AG08395 (cell line): ENCODE results near the gene SMPDL3B.
A peak's percentile ranks its signal among the peaks of the same experiment; 100 is the strongest.

Experiments
- DNase-seq: peaks from one replicate; pipeline ENCODE4 v3.0.0; 2012; ENCODE audit warnings: mixed read lengths, low spot score

SMPDL3B gene

DNA sequence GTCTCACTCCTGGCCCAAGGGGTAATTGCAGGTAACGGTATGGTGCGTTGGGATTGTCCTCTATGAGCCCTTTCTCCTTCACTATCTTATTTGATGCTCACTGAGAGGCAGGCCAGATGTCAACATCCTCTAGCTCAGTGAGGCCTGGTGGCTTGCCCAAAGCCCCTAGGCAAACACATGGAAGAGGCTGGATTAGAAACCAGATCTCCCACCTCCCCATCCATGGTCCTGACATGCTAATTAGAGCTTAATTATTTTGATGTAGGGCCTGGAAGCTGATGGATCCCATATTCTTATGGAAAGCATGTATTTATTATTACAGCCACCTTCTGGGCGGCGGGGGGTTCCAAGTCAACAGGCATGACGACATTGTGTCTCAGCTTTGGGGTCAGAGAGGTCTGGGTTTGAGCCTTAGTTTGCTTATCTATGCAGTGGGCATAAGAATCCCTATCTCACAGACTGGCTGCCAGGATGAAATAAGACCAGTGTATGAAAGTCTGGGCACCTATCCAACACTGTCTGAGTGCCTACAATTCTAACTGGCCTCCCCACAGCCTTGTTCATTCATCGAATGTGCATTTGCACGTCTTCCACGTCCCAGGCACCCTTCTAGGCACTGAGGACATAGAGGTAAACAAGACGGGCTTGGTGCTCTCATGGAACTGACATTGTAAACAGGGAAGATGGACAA, 6.2 kb downstream of the SMPDL3B start:
- no peak for DNase-seq

GRCh38 chr1:27941671-27942540, 7.1 kb downstream of the SMPDL3B start:
- no peak for DNase-seq

DNA sequence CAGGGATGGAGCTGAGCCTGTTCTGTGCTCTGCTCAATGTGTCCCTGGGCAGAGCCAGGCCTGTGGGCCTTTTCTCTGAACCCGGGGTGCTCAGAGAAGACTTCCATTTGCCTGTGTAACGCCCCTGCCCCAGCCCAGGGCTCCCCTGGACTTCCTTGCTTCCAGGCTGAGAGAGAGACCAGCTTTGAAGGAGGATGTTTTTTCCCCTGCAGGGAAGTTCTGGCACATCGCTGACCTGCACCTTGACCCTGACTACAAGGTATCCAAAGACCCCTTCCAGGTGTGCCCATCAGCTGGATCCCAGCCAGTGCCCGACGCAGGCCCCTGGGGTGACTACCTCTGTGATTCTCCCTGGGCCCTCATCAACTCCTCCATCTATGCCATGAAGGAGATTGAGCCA, 10.2 kb downstream of the SMPDL3B start:
- no peak for DNase-seq

DNA sequence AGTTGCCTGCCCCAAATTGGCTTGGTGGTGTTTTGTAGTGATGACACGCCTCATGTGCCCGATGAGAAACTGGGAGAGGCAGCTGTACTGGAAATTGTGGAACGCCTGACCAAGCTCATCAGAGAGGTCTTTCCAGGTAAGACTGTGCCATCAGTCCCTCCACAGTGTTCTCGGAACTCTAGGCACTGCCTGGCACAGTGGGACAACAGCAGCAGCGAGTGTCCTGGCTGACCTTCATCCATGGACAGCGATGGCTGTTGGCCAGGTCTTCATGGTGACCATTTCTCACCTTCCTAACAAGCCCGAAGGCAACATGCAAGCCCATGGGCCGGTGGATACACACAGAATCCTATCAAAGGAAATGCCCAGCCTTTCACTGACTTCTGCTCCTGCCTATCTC, 14.2 kb downstream of the SMPDL3B start:
- DNase-seq = no peak

DNA sequence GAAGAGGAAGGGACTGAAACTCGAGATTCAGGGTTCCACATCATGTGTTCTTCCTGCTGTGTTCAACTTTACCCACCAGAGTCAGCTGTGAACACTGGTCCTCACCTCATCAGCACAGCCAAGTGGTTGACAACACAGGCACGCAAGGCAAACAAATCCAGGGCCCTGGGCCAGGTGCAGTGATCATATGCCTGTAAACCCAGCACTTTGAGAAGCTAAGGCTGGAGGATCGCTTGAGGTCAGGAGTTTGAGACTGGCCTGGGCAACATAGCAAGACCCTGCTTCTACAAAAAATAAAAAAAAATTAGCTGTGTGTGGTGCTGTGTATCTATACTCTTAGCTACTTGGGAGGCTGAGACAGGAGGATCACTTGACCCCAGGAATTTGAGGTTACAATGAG, 16.6 kb downstream of the SMPDL3B start:
- DNase-seq = no peak

GRCh38 chr1:27952147-27952546, 17.3 kb downstream of the SMPDL3B start:
- no peak for DNase-seq

DNA sequence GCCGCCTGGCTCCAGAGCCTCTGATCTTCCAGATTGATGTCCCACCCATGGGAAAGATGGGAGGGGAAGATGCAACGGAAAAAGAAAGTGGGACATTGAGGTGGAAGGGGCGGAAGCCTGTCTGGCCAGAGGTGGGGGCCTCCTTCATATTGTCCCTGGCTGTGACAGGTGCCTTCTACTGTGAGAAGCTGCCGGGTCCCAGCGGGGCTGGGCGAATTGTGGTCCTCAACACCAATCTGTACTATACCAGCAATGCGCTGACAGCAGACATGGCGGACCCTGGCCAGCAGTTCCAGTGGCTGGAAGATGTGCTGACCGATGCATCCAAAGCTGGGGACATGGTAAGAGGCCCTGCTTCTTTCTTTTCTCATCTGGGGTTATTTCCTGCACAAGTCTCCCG, 19.4 kb downstream of the SMPDL3B start:
- DNase-seq = no peak

GRCh38 chr1:27955076-27955475, 20.3 kb downstream of the SMPDL3B start:
- no peak for DNase-seq

DNA sequence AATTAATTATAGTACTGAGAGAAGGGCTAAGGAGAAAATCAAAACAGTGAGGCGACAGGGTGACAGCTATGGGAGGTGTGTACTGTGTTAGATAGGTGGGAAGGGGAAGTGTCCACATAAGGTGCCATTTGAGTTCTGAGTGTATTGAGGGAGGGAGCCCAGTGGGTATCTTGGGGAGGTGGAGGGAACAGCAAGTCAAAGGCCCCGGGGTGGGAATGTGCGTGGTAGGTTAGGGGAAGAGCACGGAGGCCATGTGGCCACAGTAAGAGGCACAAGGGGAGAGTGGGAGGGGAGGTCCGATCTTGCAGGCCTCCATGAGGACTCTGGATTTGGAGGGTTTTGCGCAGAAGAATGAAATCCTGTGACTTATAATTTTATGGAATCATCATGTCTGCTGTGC, 22.0 kb downstream of the SMPDL3B start:
- DNase-seq = no peak

DNA sequence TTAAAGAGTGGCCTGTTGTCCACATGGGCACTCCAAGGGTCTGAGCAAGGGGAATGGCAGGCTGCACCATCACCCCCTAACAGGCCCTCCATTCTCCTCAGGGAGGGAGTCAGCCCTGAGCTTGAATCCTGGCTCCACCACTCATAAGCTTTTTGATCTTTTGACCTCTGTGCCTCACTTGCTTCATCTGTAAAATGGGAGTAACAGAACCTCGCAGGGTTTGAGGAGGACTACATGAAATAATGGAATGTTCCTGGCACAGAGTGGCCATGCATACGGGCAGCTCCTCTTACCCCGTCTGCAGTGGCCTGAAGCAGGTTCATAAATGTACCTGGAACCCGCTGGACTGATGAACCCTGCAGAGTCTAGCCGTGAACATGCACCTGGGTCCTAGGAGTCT, 22.9 kb downstream of the SMPDL3B start:
- DNase-seq = no peak

GRCh38 chr1:27958513-27958912, 23.7 kb downstream of the SMPDL3B start:
- DNase-seq = no peak

DNA sequence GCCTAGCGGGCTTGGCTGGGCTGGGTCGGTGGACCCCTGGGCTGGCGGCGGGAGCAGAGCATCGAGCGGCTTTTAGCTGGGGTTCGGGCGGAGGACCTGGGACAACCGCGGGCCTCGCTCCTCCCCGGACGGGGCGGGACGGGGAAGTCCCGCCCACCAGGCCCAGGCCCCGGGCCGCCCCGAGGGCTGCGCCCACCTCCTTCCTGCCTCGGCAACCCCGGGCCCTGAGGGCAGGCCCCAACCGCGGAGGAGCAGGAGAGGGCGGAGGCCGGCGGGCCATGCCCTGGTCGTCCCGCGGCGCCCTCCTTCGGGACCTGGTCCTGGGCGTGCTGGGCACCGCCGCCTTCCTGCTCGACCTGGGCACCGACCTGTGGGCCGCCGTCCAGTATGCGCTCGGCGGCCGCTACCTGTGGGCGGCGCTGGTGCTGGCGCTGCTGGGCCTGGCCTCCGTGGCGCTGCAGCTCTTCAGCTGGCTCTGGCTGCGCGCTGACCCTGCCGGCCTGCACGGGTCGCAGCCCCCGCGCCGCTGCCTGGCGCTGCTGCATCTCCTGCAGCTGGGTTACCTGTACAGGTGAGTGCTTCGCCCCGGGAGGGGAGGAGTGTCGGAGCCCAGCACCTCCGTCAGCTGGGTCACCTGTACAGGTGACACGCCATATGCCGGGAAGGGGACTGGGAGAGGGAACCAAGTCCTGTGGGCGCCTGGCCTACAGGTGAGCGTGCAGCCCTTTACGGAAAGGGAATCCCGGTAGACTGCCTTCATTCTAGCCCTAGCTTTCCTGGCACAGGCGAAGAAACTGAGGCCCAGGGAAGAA, 25.2 kb downstream of the SMPDL3B start, which contains the start of gene XKR8:
Gene XKR8 (plus strand): TSS at position 182 of the 812 bp plus-strand sequence. CDS start 97 bp downstream, at position 279.
- DNase-seq = peak; percentile 94

DNA sequence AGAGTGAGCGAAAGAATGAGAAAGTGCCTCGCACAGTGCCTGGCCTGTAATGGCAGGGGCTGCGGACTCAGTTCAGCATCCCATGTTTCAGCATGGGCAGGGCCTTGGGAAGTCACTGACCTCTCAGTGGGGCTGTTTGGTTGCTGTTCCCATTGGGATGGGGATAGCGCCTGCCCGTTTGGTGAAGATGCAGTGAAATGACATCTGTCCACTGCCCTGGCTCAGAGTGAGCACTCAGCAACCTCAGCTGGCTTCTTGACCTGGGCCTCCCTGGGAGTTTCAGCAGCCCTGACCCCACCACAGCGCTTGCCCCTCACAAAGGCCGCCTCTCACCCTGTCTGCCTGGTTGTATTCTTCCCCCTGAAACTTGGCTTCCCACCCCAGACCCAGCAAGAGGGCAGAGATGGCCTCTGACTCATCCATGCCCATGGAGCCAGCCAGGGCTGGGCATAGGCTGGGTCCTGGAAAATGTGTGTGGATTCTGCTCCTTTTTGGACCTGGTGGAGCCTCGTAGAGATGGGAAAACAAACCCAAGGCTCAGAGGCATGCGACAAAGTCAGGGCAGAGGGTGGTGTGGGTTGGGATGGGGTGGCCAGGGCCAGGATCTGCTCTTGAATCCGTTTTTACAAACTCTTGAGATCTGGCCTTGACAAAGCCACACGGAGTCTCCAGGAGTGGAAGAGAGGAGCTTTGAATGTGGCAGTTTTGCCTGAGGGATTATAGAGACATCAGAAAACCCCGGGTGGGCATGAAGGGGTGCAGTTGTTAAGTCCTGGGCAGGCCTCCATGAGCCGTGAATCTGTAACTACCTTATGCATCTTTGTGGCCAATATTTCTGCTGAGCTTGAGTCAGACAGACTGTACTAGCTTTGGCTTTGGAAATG, 26.2 kb downstream of the SMPDL3B start:
- DNase-seq = peak; percentile 61

DNA sequence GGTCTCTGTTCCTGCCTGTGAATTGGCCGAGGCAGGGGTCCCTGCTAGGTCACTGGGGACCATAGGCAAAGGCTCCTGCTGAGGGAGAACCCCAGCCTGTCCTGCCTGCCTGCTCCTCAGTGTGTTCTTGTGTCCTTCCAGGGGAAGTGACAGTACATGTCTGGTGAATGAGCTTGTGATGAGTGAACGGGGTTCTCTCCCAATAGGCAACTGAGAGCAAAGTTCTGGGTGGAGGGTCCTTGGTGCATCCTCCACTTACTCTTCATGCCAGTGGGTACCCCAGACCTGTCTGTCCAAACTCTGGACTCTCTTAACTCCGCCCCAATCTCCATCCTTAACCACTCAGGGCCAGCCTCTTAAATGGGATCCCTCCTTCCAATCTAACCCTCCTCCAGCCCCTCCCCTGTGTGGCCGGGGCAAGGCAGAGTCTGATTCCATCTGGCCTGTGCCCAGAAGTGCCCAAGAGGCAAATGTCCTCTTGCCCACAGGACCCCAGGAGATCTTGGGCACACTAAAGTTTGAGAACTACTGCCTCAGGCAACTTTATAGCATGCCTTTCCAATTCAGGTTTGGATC, 26.9 kb downstream of the SMPDL3B start:
- peak; percentile 22 for DNase-seq

DNA sequence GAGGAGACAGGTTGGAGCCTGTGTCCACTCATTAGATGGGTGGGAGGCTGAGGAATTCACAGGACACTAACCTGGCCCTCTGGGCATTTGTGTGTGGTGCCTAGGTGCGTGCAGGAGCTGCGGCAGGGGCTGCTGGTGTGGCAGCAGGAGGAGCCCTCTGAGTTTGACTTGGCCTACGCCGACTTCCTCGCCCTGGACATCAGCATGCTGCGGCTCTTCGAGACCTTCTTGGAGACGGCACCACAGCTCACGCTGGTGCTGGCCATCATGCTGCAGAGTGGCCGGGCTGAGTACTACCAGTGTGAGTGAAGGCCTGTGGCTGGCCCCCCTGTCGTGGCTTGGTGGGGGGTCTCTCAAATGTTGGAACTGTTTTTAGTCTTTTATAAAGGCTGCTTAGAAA, 28.6 kb downstream of the SMPDL3B start:
- DNase-seq = no peak

DNA sequence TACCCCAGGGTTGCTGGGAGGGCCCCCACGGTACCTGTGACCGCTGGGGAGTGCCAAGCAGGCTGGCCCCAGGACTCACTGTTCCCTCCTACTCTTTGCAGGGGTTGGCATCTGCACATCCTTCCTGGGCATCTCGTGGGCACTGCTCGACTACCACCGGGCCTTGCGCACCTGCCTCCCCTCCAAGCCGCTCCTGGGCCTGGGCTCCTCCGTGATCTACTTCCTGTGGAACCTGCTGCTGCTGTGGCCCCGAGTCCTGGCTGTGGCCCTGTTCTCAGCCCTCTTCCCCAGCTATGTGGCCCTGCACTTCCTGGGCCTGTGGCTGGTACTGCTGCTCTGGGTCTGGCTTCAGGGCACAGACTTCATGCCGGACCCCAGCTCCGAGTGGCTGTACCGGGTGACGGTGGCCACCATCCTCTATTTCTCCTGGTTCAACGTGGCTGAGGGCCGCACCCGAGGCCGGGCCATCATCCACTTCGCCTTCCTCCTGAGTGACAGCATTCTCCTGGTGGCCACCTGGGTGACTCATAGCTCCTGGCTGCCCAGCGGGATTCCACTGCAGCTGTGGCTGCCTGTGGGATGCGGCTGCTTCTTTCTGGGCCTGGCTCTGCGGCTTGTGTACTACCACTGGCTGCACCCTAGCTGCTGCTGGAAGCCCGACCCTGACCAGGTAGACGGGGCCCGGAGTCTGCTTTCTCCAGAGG, 31.8 kb downstream of the SMPDL3B start:
- DNase-seq = no peak

DNA sequence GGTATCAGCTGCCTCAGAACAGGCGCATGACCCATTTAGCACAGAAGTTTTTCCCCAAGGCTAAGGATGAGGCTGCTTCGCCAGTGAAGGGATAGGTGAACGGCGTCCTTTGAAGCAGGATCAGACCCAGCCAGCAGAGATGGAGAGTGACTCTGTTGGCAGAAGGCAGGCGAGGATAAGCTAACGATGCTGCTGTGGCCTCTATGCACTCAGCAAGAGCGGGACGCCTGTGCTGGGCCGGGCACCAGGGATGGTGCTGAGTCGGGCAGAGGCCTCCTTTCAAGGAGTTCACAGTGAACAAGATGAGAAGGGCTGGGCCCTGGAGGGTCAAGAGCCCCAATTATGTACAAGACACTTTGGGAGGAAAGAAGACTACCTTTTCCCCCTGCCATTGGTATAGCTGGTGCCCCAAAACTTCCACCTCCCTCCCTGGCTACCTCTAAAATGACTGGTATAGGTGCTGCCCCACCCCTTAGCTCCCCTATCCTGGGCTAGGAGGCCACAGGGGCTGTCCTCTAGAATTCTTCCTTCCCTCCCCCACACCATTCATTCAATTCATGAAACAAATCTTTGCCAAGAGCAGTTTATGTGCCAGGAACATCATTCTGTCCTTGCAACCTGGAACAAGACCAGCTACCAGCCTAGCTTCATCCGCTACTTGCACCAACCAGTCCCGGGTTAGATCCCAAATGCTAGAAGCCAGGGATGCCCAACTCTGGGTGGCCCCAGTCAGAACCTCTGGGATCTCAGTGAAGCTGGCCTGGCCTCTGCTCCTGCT, 32.5 kb downstream of the SMPDL3B start:
- DNase-seq = no peak

DNA sequence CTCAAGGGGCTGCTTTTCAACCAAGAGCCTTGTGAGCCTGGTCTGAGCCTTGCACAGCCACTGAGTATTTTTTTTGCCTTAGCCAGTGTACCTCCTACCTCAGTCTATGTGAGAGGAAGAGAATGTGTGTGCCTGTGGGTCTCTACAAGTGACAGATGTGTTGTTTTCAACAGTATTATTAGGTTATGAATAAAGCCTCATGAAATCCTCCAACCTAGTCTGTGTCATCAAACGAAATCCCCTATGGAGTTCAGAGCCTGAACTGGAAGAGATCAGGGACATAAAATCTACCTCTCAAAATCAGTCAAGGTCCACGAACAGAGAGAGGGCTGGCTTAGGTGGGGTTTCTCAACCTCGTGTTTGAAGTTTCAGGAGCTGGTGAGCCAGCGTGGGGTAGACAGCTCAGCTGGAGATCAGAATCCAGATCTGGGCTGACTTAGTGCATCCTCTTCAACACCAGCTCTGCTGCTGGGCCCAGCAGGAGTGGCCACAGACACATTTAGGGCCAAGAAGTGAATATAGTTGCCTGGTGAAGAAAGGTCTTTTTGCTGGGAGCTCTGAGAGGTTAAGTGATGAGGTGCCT, 33.2 kb downstream of the SMPDL3B start:
- DNase-seq = no peak

GRCh38 chr1:27968692-27969091, 33.9 kb downstream of the SMPDL3B start:
- DNase-seq = peak; percentile 94
